ENCODE measurements around the gene TERC. TPM values are rescaled to one million over a fixed set of nuclear protein-coding genes. Genes with fewer than 3 reads are reported as not detected.
A peak's percentile ranks its signal among the peaks of the same experiment; 100 is the strongest.
"Not testable (repeated sequence)": the region's sequence is repeated elsewhere in the genome, so short reads cannot be mapped to it uniquely, and the experiment has no call there.

The TERC gene
- total RNA-seq, 2 experiments from 2014 or later, result 15.9 to 143 TPM

- H3K36me3 ChIP-seq (ENCODE audit: insufficient read depth, low read length), result no peaks in the 10 kb centered on the region
- DNase-seq (ENCODE audit: low spot score), result peak; percentile 30
- H3K27ac ChIP-seq (ENCODE audit: low read depth, low read length, poor library complexity, severe bottlenecking), result no peak overlapping the region
- POLR2A ChIA-PET, result interaction anchor here (0.7 to 1.0 kb wide), 3 partner anchors 11 to 558 kb away, joined by 3 read pairs; no protein-coding TSS in a partner anchor
- H3K9me3 ChIP-seq (ENCODE audit: low read length), result no peaks in the 10 kb centered on the region
- no peak for TF ChIP-seq EZH2phosphoT487 (IDR thresholded peaks at IDR 0.05; ENCODE audit: borderline replicate concordance, low read depth, low read length)
- peak; percentile 85 for TF ChIP-seq CTCF (conservative IDR thresholded peaks at IDR 0.05; ENCODE audit: low read length)
- H3K4me3 ChIP-seq (ENCODE audit: low read depth, low read length, poor library complexity, severe bottlenecking), result no peak overlapping the region
- CTCF ChIA-PET (ENCODE audit: unreplicated experiment), result interaction anchor here (1.0 to 1.1 kb wide), 2 partner anchors 67 to 595 kb away, joined by 3 read pairs; no protein-coding TSS in a partner anchor
- H3K4me2 ChIP-seq (ENCODE audit: low read length), result no peak overlapping the region
- no peaks in the 10 kb centered on the region for H3K4me1 ChIP-seq (ENCODE audit: insufficient read depth, low read length, poor library complexity, severe bottlenecking)
- intact Hi-C loops (cut with micrococcal nuclease; ENCODE audit: unreplicated experiment), result loop anchor here (2.0 to 5.0 kb wide), 2 partner anchors 82 to 596 kb away; partner anchors contain the start of gene MECOM
- BruUV-seq (replicated peaks), result no TSS peak
- H3K9me2 ChIP-seq (ENCODE audit: insufficient read depth, low read length), result no peaks in the 10 kb centered on the region
- no peak overlapping the region for H2AFZ ChIP-seq (ENCODE audit: low read length)
- no peaks in the 10 kb centered on the region for H3K79me2 ChIP-seq (ENCODE audit: insufficient read depth, low read depth, low read length)
- H4K20me1 ChIP-seq (ENCODE audit: insufficient read depth, low read length), result no peaks in the 10 kb centered on the region
Measured at GRCh38 chr3:169744366-169745054, 20.4 kb downstream of the TERC start.

- TF ChIP-seq CTCF (conservative IDR thresholded peaks at IDR 0.05; ENCODE audit: low read length), result no peak
- TF ChIP-seq EZH2phosphoT487 (IDR thresholded peaks at IDR 0.05; ENCODE audit: borderline replicate concordance, low read depth, low read length), result no peak
- intact Hi-C loops (cut with micrococcal nuclease; ENCODE audit: unreplicated experiment), result no loop called here
- H3K79me2 ChIP-seq (ENCODE audit: insufficient read depth, low read depth, low read length), result no peaks in the 10 kb centered on the region
- H2AFZ ChIP-seq (ENCODE audit: low read length), result no peak overlapping the region
- 0 out of 2 replicates have a peak, but pooled peaks cover 5% of the 10 kb centered on the region for H3K9me3 ChIP-seq (ENCODE audit: low read length)
- BruUV-seq (replicated peaks), result no TSS peak
- no peak overlapping the region for H3K4me3 ChIP-seq (ENCODE audit: low read depth, low read length, poor library complexity, severe bottlenecking)
- no peaks in the 10 kb centered on the region for H3K4me1 ChIP-seq (ENCODE audit: insufficient read depth, low read length, poor library complexity, severe bottlenecking)
- ChIA-PET CTCF (ENCODE audit: unreplicated experiment) (no interaction called here), POLR2A (interaction anchor here (0.7 kb wide), 1 partner anchor 809 kb away, joined by 4 read pairs; no protein-coding TSS in a partner anchor)
- H3K36me3 ChIP-seq (ENCODE audit: insufficient read depth, low read length), result no peaks in the 10 kb centered on the region
- H4K20me1 ChIP-seq (ENCODE audit: insufficient read depth, low read length), result no peaks in the 10 kb centered on the region
- no peak overlapping the region for H3K27ac ChIP-seq (ENCODE audit: low read depth, low read length, poor library complexity, severe bottlenecking)
- no peaks in the 10 kb centered on the region for H3K9me2 ChIP-seq (ENCODE audit: insufficient read depth, low read length)
- no peak overlapping the region for H3K4me2 ChIP-seq (ENCODE audit: low read length)
- no peak for DNase-seq (ENCODE audit: low spot score)
Measured at GRCh38 chr3:169739067-169739466, 25.8 kb downstream of the TERC start.

GRCh38 chr3:169731857-169732256, 33.0 kb downstream of the TERC start:
- H3K36me3 ChIP-seq (ENCODE audit: insufficient read depth, low read length); H3K4me3 ChIP-seq (ENCODE audit: low read depth, low read length, poor library complexity, severe bottlenecking); H2AFZ ChIP-seq (ENCODE audit: low read length); H3K79me2 ChIP-seq (ENCODE audit: insufficient read depth, low read depth, low read length); H3K9me3 ChIP-seq (ENCODE audit: low read length); CTCF ChIA-PET (ENCODE audit: unreplicated experiment); H4K20me1 ChIP-seq (ENCODE audit: insufficient read depth, low read length); H3K27ac ChIP-seq (ENCODE audit: low read depth, low read length, poor library complexity, severe bottlenecking); H3K4me2 ChIP-seq (ENCODE audit: low read length); intact Hi-C loops (cut with micrococcal nuclease; ENCODE audit: unreplicated experiment); POLR2A ChIA-PET; DNase-seq (ENCODE audit: low spot score); H3K9me2 ChIP-seq (ENCODE audit: insufficient read depth, low read length); BruUV-seq (replicated peaks); H3K4me1 ChIP-seq (ENCODE audit: insufficient read depth, low read length, poor library complexity, severe bottlenecking): not testable (repeated sequence)

Data from OCI-LY7 (cell line).